ENCODE measurements around the gene ZRSR2.

- no peak for TF ChIP-seq POLR2A (IDR thresholded peaks at IDR 0.05)
- TF ChIP-seq, protein P1, sequence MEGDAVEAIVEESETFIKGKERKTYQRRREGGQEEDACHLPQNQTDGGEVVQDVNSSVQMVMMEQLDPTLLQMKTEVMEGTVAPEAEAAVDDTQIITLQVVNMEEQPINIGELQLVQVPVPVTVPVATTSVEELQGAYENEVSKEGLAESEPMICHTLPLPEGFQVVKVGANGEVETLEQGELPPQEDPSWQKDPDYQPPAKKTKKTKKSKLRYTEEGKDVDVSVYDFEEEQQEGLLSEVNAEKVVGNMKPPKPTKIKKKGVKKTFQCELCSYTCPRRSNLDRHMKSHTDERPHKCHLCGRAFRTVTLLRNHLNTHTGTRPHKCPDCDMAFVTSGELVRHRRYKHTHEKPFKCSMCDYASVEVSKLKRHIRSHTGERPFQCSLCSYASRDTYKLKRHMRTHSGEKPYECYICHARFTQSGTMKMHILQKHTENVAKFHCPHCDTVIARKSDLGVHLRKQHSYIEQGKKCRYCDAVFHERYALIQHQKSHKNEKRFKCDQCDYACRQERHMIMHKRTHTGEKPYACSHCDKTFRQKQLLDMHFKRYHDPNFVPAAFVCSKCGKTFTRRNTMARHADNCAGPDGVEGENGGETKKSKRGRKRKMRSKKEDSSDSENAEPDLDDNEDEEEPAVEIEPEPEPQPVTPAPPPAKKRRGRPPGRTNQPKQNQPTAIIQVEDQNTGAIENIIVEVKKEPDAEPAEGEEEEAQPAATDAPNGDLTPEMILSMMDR (IDR thresholded peaks at IDR 0.05): no peak
Measured at GRCh38 chrX:15750611-15751154, 39.6 kb upstream of the ZRSR2 start.

Data from heart left ventricle (tissue), 13 donors.